K562 treated with DMSO at 1 percent for 12 hours (cell line): Measurements from ENCODE around the gene AOC1. TPM values are rescaled to one million over a fixed set of nuclear protein-coding genes. Genes with fewer than 3 reads are reported as not detected.

Experiments
- total RNA-seq: library from RNA; unstranded; fragments of 300-600 nt; gene quantifications from 2 replicates; pipeline ENCODE4 v1.2.3, GENCODE V29; 2022; ENCODE audit not compliant: insufficient read depth

Gene AOC1, protein sequence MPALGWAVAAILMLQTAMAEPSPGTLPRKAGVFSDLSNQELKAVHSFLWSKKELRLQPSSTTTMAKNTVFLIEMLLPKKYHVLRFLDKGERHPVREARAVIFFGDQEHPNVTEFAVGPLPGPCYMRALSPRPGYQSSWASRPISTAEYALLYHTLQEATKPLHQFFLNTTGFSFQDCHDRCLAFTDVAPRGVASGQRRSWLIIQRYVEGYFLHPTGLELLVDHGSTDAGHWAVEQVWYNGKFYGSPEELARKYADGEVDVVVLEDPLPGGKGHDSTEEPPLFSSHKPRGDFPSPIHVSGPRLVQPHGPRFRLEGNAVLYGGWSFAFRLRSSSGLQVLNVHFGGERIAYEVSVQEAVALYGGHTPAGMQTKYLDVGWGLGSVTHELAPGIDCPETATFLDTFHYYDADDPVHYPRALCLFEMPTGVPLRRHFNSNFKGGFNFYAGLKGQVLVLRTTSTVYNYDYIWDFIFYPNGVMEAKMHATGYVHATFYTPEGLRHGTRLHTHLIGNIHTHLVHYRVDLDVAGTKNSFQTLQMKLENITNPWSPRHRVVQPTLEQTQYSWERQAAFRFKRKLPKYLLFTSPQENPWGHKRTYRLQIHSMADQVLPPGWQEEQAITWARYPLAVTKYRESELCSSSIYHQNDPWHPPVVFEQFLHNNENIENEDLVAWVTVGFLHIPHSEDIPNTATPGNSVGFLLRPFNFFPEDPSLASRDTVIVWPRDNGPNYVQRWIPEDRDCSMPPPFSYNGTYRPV
- total RNA-seq: not detected in 2 replicates

DNA sequence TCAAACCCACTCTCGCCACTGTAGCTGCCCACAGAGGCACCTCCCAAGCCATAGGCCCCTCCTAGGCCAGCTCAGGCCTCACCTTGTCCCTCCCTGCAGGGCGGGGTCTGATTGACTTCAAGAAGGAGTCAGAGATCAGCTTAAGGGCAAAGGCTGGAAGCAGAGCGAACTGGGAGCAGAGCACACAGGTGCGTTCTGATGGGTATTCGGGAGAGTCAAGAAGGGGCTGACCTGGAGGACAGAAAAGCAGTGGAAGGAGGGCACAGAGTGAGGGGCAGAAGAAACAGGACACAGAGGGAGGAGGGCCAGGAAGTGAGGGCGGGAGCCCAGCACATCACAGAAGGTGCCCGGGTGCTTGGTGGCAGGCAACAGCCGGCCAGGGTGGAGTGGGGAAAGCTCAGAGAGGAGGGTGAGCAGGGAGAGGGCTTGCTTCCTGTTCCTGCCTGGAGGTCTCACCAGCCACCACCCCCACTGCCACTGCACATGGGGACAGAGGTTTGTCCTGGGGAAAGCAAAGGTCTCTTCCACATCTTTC is at the start of gene AOC1:
AOC1 (plus strand) TSS at position 147 of the 535 bp plus-strand sequence. CDS start 3,954 bp downstream, outside the sequence.

Other genes with a start within 250 kb of the AOC1 start
- gene GIMAP6, start 220.1 kb upstream of the AOC1 start, total RNA-seq: 0.30 and 0.47 TPM in 2 replicates
- gene GIMAP2, start 166.8 kb upstream of the AOC1 start, total RNA-seq: 7.6 and 9.9 TPM in 2 replicates
- gene GIMAP1, start 135.9 kb upstream of the AOC1 start, total RNA-seq: not detected in 2 replicates
- 2.6 and 5.4 TPM in 2 replicates for gene GIMAP5, start 115.1 kb upstream of the AOC1 start, total RNA-seq
- gene TMEM176B, start 52.2 kb upstream of the AOC1 start, total RNA-seq: 0.70 TPM in 1 of 2 replicates, not detected in the other
- 1.2 and 1.9 TPM in 2 replicates for gene TMEM176A, start 51.7 kb upstream of the AOC1 start, total RNA-seq
- 76.1 and 114 TPM in 2 replicates for gene KCNH2, start 125.8 kb downstream of the AOC1 start, total RNA-seq
- gene NOS3, start 138.5 kb downstream of the AOC1 start, total RNA-seq: 40.1 and 40.4 TPM in 2 replicates
- 5.7 TPM in 1 of 2 replicates, not detected in the other for gene ATG9B, start 172.0 kb downstream of the AOC1 start, total RNA-seq
- gene ABCB8, start 175.9 kb downstream of the AOC1 start, total RNA-seq: 25.8 and 40.2 TPM in 2 replicates
- gene ASIC3, start 196.0 kb downstream of the AOC1 start, total RNA-seq: 8.5 and 14.4 TPM in 2 replicates
- gene CDK5, start 205.4 kb downstream of the AOC1 start, total RNA-seq: 40.9 and 43.0 TPM in 2 replicates
- gene SLC4A2, start 207.1 kb downstream of the AOC1 start, total RNA-seq: 255 and 273 TPM in 2 replicates
- 127 and 144 TPM in 2 replicates for gene FASTK, start 228.3 kb downstream of the AOC1 start, total RNA-seq
- 239 and 324 TPM in 2 replicates for gene TMUB1, start 231.0 kb downstream of the AOC1 start, total RNA-seq
- 73.3 and 103 TPM in 2 replicates for gene AGAP3, start 234.0 kb downstream of the AOC1 start, total RNA-seq